SHP77 (cell line): Measurements from ENCODE around the gene CEP89.
"Not testable (repeated sequence)": the region's sequence is repeated elsewhere in the genome, so short reads cannot be mapped to it uniquely, and the experiment has no call there.

Experiments used
- DNase-seq, 2 experiments: peaks; one replicate each; lab custom pipeline; 2025; lab: John Stamatoyannopoulos, UW

The CEP89 gene

DNA sequence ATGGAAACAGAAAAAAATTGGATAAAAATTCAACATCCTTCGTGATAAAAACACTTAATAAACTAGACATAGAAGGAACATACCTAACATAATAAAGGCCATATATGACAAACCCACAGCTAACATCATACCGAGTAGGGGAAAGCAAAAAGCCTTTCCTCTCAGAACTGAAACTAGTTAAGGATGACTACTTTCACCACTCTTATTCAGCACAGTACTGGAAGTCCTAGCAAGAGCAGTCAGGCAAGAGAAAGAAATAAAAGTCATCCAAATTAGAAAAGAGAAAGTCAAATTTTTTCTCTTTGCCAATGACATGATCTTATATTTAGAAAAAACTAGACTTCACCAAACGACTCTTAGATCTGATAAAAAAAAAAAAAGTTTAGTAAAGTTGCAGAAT is 76.4 kb downstream of the CEP89 start:
- no peak for DNase-seq

DNA sequence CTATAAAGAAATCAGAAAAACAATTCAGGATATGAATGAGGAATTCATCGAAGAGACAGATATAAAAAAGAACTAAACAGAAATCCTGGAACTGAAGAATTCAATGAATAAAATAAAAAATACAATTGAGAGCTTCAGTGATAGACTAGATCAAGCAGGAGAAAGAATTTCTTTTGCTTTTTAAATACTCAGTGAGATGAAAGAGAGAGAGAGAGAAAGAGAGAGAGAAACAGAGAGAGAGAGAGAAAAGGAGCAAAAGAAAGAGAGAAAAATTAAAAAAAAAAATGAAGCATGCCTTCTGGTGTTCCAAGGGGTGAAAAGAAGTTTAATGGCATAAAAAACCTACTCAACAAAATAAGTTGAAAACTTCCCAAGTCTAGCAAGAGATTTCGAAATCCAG is 80.1 kb downstream of the CEP89 start:
- DNase-seq, result no peak

DNA sequence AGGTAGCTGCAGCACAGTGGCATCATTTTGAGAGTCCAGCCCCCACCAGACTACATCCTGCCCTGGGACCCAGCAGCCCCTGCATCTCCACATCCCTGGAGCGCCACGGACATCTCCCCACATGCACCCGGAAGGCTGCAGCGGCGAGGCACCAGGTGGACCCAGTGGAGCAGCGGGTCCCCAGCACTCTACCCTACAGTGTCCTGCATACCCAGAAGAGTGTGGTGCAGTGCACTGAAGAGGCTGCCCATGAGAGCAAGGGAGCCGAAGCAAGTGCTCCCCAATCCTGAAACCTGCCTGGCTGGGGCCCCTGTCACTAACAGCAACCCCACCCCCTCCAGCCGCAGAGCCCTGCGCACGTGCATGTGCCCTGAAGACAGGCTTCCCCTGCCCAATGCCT is 80.9 kb downstream of the CEP89 start:
- no peak for DNase-seq

DNA sequence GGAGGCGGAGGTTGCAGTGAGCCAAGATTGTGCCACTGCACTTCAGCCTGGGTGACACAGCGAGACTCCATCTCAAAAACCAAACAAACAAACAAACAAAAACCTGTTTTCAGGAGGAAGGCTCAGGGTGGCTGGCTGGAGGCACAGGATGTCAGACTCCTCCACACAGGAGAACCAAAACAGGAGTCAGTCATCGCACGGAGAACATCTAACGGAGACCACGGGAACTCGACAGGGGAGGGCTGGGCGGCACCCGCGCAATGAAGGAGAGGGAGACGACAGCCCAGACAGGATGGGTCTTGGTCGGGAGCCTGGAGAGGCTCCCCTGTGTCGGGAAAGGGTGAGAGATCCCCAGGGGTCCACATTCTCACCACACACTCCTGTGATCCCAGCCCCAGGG is 81.4 kb downstream of the CEP89 start:
- no peak for DNase-seq

DNA sequence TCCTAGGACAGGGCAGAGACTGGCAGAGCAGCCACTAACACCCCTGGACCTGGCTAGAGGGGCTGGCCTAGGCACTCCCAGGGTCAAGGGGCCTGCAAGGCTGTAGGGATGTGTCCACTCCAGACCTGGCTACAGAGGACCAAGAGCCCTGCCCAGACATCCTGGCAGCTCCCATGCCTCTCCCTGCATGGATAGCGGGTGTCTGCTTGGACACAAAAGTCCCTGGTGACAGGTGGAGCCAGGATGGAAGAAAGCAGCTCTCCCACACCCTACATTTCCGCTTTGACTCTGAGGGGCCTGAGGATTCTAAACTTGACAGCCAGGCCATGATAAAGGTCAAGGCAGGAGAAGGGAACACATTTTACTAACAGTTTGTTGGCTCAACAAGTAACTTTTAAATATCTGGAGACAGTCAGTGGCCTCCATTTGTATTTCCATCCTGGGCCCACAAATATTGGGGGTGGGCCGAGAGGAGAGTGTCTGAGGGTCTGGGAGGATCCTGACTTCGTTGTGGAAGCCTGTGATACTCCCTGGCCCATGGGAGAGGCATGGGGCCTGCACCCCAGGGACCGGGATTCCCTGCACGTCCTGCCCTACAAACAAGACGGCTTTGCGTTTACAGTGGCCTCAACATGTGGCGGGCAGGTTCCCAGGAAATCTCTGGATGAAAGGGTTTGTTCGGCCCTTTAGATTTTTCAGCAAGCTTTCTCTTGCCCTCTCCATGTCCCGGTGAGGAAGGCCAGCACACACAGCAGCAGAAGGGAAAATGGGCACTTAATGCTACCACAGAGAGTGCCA is 82.4 kb downstream of the CEP89 start:
- DNase-seq, result no peak

DNA sequence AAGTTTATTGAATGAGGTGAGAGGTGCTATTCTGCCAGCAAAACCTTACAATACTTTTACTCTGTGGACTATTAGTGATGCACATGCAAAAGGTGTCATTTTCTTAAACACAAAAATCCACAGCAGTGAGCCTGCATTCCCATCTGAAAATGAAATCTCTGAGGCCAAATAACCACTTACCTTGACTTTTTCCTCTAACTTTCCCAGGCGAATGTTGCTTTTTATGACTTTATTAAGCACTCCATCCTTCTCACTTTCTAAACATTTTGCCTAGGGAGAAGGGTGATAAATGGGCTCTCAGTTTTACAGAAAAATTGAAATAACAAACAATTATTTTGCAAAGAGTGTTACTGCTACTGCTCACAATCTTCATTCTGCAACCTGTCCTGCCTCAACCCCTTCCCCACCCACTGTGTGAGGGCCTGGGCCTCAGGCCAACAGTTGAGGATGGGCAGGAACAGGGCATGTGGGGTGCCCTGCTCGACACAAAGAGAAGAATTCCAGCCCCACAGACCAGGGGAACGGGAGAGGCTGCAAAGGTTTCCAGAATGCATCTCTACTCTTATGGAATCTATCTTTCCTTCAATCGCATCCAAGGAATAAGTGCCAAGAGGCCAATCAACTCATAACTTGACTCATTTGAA is 84.1 kb downstream of the CEP89 start:
- DNase-seq, result no peak

DNA sequence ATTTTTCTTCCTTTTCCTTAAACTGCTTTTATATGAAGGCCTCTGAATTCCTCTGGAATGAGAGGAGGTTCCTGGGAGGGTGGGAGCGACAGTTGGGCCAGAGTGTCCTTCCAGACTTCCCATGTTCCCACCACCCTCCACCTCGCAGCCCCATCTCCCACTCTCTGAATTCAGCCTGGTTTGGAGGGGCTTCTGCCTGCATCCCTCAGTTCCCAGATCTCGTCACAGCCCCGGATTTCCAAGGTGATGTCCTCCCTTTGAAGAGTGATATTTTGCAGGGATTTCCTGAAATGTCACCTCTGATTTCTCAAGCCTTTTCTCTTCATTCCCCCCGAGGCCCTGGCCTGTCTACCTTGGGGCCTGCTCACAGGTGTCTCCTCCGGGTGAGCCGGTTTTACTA is 85.5 kb downstream of the CEP89 start:
- no peak for DNase-seq

DNA sequence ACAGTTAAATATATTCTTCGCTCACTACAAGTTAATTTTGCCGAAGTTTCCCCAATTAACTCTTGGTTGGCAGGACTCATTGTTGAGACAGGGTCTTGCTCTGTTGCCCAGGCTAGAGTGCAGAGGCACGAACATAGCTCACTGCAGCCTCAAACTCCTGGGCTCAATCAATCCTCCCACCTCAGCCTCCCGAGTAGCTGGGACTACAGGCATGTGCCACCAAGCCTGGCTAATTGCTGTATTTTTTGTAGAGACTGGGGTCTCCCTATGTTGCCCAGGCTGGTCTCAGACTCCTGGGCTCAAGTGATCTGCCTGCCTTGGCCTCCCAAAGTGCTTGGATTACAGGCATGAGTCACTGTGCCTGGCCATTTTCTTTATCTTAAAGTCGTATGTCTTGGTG is 86.5 kb downstream of the CEP89 start:
- DNase-seq, result not testable (repeated sequence)

DNA sequence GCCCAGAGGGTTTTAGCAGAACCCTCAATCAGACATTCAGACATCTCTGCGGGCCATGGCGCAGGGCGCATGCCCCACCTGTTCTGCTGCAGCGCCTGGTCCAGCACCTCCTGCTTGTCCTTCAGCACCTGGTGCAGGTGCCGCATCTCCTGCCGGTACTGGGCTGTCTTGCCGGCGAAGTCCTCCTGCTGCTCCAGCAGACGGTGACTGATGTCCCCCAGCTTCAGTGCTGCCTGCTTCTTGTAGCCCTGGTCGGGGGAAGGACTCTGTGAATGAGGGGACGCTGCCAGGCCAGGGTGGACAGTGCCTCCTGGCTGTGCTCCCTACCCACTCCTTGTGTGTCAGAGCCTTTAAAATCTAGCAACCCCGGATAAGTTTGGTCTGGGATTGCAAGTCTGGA is 90.0 kb downstream of the CEP89 start:
- no peak for DNase-seq

DNA sequence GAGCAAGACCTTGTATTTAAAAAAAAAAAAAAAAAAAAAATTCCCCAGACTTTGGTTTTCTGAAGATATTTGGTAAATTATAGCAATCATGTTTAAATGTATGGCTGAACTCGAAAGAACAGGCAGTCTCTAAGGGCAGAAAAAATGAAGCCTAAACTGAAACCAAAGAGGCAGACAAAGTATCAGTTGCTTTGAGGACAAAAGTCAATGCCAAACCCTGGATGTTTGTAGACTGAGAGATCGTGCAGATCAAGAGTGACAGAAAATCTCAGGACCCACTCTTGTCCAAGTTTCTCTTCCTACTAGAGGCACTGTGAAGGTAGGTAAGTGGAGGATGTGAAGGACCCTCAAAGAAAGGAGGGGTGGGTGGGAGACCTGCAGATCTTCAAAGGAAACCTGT is 91.1 kb downstream of the CEP89 start:
- no peak for DNase-seq

DNA sequence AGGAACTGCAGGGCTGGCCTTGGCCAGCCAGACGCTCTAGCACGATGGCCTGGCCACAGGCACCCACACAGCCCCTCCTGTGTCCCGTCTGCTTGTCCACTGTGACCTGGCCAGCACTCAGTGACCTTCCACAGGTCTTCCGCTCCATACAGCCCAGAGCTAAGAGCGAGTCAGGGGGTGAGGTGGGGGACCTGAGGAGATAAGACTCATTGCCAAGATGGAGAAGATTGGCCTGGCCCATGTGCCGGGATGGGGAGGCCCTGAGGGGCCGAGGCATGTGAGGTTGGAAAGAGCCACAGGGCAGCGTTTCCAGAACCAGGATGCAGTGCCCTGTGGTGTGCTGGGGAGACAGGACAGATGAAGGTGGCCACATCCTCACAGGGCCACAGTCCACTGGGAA is 92.0 kb downstream of the CEP89 start:
- DNase-seq, result no peak

DNA sequence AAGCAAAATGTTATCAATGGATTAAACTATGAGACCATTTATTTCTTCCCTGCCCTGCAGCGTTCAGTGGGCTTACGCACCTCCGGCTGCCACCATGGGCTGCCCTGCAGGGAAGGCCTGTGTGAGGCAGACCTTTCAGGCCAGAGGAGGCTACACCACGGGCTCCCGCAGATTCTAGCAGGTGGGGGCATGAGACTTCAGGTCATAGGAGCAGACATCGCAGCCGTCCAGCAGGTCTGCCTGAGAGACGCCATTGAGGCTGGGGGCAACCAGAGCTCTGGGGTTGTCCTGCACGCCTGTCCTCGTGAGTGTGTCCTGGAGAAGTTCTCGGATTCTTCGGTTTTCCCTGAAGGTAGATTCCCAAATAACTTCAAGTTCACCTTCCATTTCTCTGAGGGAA is 92.8 kb downstream of the CEP89 start:
- no peak for DNase-seq

DNA sequence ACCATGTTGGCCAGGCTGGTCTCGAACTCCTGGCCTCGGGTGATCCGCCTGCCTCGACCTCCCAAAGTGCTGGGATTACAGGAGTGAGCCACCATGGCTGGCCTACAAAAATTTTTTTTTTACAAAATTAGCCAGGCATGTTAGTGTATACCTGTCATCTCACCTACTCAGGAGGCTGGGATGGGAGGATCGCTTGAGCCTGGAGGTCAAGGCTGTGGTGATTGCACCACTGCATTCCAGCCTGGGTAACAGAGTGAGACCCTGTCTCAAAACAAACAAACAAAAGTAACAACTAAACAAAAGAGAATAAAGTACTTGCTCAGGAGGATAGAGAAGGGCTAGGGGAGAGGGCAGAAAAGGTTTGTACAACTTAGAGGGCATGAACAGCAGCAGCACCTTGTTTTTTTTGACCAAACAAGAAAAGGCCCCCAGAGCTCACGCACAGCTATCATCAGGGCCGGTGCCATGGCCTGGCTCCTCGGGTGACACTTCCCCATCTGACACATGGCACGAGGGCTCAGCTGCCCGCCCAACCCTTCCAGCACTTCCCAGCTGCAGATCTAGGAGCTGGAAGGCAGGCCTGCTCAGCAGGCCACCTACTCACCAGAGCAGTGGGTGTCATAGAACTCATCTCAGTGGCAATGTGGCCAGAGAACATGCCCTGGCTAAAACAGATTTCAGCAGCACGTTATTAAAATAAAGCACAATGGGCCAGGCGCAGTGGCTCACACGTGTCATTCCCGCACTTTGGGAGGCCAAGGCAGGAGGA is 93.6 kb downstream of the CEP89 start:
- DNase-seq, result no peak

DNA sequence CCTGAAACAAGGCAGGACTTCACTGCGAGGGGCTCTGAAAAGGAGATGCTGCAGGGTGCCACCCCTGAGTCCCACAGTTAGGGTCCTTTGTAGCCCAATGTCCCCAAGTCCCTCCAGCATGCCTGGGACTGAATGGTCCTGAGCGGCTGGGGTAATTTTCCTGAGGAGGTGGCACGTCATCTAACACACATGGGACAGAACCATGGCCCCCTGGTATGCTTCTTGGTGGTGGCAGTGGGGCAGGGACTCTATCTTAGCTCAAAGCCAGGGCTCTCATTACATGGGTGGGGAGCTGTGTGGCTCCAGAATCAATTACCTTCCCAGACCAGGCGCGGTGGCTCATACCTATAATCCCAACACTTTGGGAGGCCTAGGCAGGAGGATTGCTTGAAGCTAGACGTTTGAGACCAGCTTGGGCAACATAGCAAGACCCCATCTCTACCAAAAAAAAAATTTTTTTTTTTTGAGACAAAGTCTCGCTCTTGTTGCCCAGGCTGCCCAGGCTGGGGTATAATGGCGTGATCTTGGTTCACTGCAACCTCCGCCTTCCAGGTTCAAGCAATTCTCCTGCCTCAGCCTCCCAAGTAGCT is 94.3 kb downstream of the CEP89 start:
- no peak for DNase-seq

DNA sequence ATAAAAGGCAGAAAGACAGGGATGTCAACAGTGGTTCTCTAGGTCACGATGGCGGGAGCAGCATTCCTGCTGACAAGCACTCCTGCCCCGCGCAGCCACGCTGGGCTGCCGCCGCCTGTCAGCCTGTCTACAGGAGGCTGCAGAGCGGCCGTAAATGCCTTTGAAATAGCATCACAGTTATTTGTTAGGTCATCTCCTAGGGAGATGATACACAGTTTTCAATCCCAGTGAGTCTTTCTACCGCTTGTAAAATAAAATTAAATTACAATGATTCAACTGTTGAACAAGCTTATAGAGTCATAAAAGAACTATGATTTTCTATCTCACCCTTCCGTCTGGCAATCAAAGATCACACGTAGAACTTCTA is 94.9 kb downstream of the CEP89 start:
- DNase-seq, result no peak

DNA sequence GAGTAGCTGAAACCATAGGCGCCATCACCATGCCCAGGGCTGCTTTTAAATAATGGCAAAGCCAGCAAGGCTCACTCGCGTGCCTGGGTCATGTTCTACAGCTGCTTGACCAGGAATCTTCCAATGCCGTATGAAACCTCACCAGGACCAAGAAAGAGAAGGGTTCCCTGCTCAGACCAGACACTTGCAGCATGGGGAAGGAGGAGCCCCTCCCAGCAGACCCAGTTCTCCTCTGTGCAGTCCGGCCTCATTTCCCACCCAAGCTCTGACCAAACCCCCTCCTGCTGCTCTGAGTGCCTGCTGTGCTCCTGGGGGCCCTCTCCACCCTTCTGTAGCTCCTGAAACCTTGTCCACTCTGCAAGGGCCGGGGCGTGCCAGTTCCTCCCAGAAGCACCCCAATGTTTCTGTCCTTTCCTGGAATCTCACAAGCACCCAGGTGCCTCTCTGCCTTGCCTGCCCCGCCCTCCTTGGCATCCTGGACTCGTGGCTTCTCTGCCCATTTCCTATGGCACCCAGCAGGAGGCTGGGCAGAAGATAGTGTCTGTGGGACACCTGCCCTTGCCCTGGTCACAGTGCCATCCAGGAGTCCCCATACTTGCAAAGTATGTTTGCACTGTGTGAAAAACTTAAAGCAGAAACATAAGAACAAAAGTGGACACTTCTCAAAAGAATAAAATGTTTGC is 95.4 kb downstream of the CEP89 start:
- DNase-seq, result no peak

DNA sequence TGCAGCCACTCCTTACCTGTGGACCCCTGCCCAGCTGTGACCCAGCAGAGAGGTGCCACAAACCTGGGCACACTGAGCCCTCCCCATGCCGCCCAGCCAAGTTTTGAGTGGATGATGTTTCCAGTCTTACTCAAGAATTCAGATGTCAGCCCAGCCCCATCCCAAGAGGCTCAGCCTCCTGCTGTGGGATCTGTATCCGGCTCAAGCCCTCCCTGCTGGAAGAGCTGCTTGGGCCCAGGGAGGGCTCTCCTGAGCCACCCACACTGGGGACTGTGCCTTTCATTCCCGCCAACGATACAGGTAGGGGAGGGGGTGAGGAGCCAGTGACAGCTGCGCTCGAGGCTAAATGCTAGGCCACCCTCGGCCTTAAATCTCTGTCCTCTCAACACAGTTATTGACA is 96.3 kb downstream of the CEP89 start:
- DNase-seq, result no peak

DNA sequence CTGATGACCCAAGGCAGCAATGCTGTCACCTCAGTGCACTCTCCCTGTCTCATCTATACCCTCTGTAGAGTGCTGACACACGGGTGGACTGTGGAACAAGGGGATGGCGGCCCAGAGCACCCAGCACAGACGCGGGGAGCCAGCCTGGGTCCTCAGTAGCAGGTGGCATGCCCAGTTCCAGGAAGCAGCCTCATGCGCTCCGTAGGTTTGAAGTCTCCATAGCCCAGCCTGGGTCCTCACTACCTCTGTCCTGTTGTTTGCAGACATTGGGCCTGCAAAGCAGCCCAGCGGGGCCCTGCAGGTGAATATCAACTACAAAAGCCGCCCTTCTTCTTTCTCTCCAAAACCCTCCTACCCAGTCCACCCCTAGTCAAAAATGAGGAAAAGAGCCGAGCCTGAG is 97.2 kb downstream of the CEP89 start:
- no peak for DNase-seq

DNA sequence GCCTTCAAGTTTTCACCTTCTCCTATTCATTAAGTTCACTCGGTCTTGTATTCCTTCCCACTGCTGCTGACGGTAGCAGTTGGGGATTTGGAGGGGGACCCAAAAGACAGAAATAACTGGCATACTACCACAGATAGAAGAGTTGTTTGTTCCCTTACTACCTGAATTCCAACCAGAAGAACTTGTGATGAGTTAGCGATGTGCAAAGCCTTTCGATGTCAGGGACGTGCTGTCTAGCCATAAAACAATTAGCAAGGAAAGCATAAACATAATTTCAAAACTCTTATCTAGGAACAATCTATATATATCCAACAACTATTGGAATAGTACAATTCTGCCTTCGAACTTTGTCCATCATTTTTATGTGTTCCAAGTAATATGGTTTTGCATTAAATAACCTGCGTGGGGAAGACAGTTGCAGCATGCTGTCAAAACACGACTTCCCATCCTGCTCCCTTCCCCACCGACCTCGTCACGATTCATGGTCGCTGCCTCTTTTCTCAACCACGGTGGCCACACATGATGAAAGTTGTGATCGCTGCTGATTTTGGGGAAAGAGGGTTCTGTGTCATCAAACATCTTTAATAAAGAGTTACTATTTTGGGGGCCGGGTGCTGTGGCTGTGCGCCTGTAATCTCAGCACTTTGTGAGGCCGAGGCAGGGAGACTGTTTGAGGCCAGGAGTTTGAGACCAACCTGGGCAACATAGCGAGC is 98.4 kb downstream of the CEP89 start:
- DNase-seq, result no peak

DNA sequence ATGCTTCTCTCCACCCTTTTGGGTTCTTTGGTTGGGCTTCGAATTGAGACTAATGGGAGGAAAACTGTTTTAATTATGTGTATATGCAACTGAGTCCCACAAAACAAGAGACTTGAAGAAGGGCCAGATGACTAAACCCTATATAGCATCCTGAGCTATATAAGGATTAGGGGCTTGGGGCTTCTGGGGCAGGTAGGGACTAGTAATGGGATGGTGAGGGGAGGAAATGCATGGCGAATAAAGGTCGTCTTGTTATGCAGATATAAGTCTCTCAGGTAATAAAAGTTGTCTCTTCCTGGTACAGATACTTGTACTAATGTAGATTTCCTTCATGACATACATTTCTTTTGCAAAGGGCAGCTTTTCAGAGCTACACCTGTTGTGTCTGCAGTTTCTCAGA is 99.4 kb downstream of the CEP89 start:
- DNase-seq, result no peak

DNA sequence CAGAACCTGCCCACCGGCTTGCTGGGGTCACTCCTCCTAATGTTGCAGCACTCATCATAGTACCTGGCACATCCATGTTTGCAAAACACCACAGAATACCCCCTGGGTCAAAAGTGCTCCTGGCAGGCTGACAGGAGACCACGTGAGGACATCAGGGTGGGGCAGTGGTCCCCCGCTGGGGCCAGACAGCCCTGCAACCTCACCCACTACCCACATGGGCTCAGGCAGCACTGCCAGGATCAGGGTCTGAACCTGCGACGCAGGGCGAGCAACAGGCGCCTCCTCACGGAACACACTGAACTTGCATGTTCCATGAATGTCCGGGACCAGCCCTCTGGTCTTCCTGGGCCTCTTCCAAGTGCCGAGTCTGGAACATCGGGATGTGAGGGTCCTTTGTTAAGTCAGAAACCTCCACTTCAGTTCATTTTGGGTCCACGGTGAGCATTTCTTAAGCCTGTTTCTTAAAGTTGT is 100.7 kb downstream of the CEP89 start:
- no peak for DNase-seq
